Hepatocyte (in vitro differentiated cells): ENCODE results near the gene IP6K2. TPM values are rescaled to one million over a fixed set of nuclear protein-coding genes. Genes with fewer than 3 reads are reported as not detected.
A peak's percentile ranks its signal among the peaks of the same experiment; 100 is the strongest.
"Not testable (repeated sequence)": the region's sequence is repeated elsewhere in the genome, so short reads cannot be mapped to it uniquely, and the experiment has no call there.

Experiments used
- DNase-seq: peaks from one replicate; pipeline ENCODE4 v3.0.0-alpha.2; 2016; ENCODE audit warnings: low spot score
- H2AFZ ChIP-seq: fragments of 200-600 bp; sonication (generic); 2 replicates; pipeline ENCODE4 v1.6.0; 2016; ENCODE audit warnings: antibody characterized with exemption, mild to moderate bottlenecking
- H3K27ac ChIP-seq: fragments of 200-600 bp; sonication (generic); 2 replicates; pipeline ENCODE4 v1.5.1; 2016; ENCODE audit warnings: mild to moderate bottlenecking
- H3K27me3 ChIP-seq: fragments of 200-600 bp; sonication (generic); 2 replicates; pipeline ENCODE4 v1.6.1; 2016
- H3K36me3 ChIP-seq: fragments of 200-600 bp; sonication (generic); replicated peaks from 2 replicates; pipeline ENCODE4 v1.5.1; 2016; ENCODE audit warnings: low read depth; ENCODE audit not compliant: insufficient read depth
- H3K4me1 ChIP-seq: fragments of 200-600 bp; sonication (generic); 2 replicates; pipeline ENCODE4 v1.5.1; 2016; ENCODE audit warnings: mild to moderate bottlenecking, moderate library complexity; ENCODE audit not compliant: insufficient read depth
- H3K4me2 ChIP-seq: fragments of 200-600 bp; sonication (generic); 2 replicates; pipeline ENCODE4 v1.6.0; 2016
- H3K4me3 ChIP-seq: fragments of 200-600 bp; sonication (generic); 2 replicates; pipeline ENCODE4 v1.5.1; 2016; ENCODE audit warnings: mild to moderate bottlenecking
- H3K79me2 ChIP-seq: fragments of 200-600 bp; sonication (generic); 2 replicates; pipeline ENCODE4 v1.6.0; 2017; ENCODE audit warnings: mild to moderate bottlenecking
- H3K9me2 ChIP-seq: fragments of 200-600 bp; sonication (generic); replicated peaks from 2 replicates; pipeline ENCODE4 v1.6.0; 2017; ENCODE audit warnings: mild to moderate bottlenecking; ENCODE audit not compliant: insufficient read depth
- H3K9me3 ChIP-seq: fragments of 200-600 bp; sonication (generic); 2 replicates; pipeline ENCODE4 v1.5.1; 2016; ENCODE audit warnings: low read depth, mild to moderate bottlenecking
- H4K20me1 ChIP-seq: fragments of 200-600 bp; sonication (generic); 2 replicates; pipeline ENCODE4 v1.6.0; 2016; ENCODE audit warnings: mild to moderate bottlenecking; ENCODE audit not compliant: insufficient read depth, poor library complexity, severe bottlenecking
- EZH2 ChIP-seq: fragments of 200-600 bp; sonication (generic); IDR thresholded peaks from 2 replicates; pipeline ENCODE4 v1.6.1; 2016; ENCODE audit warnings: antibody characterized with exemption, mild to moderate bottlenecking, borderline replicate concordance
- EZH2phosphoT487 ChIP-seq: fragments of 200-600 bp; sonication (generic); IDR thresholded peaks from one replicate; pipeline ENCODE4 v1.6.1; 2018; ENCODE audit warnings: antibody characterized with exemption, mild to moderate bottlenecking, low read depth, moderate library complexity; ENCODE audit not compliant: unreplicated experiment, severe bottlenecking
- WGBS: methylation state at CpG from one replicate; pipeline ENCODE4 v1.1.6; 2016; ENCODE audit warnings: low lambda C conversion rate; ENCODE audit errors: missing lambda C conversion rate; 5-methylcytosine and 5-hydroxymethylcytosine counted together
- polyA plus RNA-seq: library from polyadenylated mRNA; unstranded; fragments of >200 nt; fragmentation: Nextera tagmentation; extraction: Ambion mirVana; gene quantifications from 2 replicates; pipeline ENCODE4 v1.2.1, GENCODE V29; 2016
- total RNA-seq: library from RNA; depleted of rRNA; stranded (reverse); fragments of >200 nt; gene quantifications from 2 replicates; pipeline ENCODE4 v1.2.3, GENCODE V29; 2014
- TF ChIP-seq, protein P1 (sequence below): fragments of 200-600 bp; sonication (generic); IDR thresholded peaks from 2 replicates; pipeline ENCODE4 v1.5.1; 2016; ENCODE audit warnings: antibody characterized with exemption, mild to moderate bottlenecking; ENCODE audit not compliant: poor library complexity

Gene IP6K2
- total and polyA plus RNA-seq, 2 experiments from 2014 or later, result 112 to 155 TPM

DNA sequence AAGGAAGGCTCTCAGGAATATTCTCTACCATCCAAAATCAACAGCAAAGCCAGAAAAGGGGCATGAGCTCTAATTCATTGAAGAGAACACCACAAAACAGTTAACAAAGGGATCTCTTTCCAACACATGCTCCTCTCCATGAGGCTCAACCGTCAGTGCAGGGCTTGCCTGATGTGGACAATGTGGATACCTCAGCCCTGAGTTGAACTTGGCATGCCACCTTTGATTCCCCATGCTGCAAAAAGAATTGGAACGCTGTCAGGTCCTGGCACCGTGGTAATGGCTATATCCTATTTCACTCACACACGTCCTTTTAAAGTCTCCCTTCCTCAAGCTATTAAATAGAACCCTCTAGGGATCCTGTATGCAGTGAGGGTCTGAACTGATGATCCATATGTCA is 30.7 kb upstream of the IP6K2 start:
- 83% methylated on average over 4 of the region's 4 CpGs for WGBS
- H3K9me2 ChIP-seq, result no peaks in the 10 kb centered on the region
- H4K20me1 ChIP-seq, result no peaks in the 10 kb centered on the region
- H3K4me3 ChIP-seq, result no peak overlapping the region
- no peaks in the 10 kb centered on the region for H3K36me3 ChIP-seq
- no peaks in the 10 kb centered on the region for H3K79me2 ChIP-seq
- H3K9me3 ChIP-seq, result no peaks in the 10 kb centered on the region
- H3K27ac ChIP-seq, result no peak overlapping the region
- TF ChIP-seq, protein P1, sequence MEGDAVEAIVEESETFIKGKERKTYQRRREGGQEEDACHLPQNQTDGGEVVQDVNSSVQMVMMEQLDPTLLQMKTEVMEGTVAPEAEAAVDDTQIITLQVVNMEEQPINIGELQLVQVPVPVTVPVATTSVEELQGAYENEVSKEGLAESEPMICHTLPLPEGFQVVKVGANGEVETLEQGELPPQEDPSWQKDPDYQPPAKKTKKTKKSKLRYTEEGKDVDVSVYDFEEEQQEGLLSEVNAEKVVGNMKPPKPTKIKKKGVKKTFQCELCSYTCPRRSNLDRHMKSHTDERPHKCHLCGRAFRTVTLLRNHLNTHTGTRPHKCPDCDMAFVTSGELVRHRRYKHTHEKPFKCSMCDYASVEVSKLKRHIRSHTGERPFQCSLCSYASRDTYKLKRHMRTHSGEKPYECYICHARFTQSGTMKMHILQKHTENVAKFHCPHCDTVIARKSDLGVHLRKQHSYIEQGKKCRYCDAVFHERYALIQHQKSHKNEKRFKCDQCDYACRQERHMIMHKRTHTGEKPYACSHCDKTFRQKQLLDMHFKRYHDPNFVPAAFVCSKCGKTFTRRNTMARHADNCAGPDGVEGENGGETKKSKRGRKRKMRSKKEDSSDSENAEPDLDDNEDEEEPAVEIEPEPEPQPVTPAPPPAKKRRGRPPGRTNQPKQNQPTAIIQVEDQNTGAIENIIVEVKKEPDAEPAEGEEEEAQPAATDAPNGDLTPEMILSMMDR, result no peak
- TF ChIP-seq EZH2phosphoT487, result no peak
- no peak for TF ChIP-seq EZH2
- H3K4me2 ChIP-seq, result no peak overlapping the region
- H2AFZ ChIP-seq, result no peak overlapping the region
- H3K27me3 ChIP-seq, result no peaks in the 10 kb centered on the region
- no peaks in the 10 kb centered on the region for H3K4me1 ChIP-seq
- DNase-seq, result no peak

DNA sequence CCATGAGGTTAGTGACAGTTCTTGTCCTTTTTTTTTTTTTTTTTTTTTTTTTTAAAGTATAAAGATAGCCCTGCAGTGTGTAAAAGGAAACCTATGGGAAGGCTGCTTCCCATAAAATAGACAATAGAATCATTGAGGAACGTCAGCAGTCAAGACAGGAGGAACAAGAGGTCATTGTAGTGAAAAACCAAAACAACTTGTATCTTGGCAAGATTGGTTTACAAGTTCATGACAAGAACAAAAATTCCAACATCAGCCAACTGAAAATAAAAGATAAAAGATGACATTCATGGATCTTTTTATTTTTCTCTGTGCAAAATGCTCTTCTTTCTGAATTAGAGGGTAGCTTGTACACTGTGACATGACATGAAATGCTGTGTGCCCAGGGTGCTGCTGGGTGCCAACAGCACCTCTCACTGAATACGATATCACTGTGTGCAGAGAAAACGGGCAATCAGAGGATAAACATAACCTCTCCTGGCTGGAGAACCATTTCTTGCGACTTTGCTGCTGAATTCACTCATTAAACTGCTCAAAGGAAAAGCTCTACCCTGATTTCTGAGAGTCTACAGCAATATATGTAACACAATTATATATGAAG is 30.1 kb upstream of the IP6K2 start:
- Histone ChIP-seq H3K4me1 (no peaks in the 10 kb centered on the region), H3K79me2 (no peaks in the 10 kb centered on the region), H3K9me2 (no peaks in the 10 kb centered on the region), H3K9me3 (no peaks in the 10 kb centered on the region), H3K4me2 (no peak overlapping the region), H4K20me1 (no peaks in the 10 kb centered on the region), H2AFZ (no peak overlapping the region), H3K4me3 (no peak overlapping the region), H3K36me3 (no peaks in the 10 kb centered on the region), H3K27ac (peak overlapping the region; percentile 24), H3K27me3 (no peaks in the 10 kb centered on the region)
- 78% methylated on average over 4 of the region's 4 CpGs for WGBS
- no peak for DNase-seq
- no peak for TF ChIP-seq EZH2phosphoT487
- TF ChIP-seq EZH2, result no peak
- TF ChIP-seq, protein P1, result no peak

DNA sequence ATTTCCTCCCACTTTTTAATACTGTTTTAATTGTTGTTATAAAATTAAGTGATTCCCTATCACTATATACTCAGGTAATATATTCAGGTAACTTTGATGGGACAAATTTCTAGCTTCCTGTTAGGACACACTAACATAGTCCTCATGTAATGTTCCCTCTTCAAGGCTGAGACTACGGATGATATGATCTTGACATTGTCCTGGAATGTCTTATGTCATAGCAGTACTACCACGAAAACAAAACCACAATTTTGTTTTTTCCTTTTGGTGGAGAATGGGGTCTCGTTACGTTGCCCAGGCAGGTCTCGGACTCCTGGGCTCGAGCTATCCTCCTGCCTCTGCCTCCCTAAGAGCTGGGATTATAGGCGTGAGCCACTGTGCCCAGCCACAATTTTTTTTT is 26.8 kb upstream of the IP6K2 start:
- Histone ChIP-seq H3K36me3 (no peaks in the 10 kb centered on the region), H4K20me1 (no peaks in the 10 kb centered on the region), H3K9me2 (no peaks in the 10 kb centered on the region), H3K27me3 (no peaks in the 10 kb centered on the region), H3K27ac (no peak overlapping the region), H2AFZ (no peak overlapping the region), H3K4me2 (no peak overlapping the region), H3K4me3 (no peak overlapping the region), H3K79me2 (no peaks in the 10 kb centered on the region), H3K9me3 (no peaks in the 10 kb centered on the region), H3K4me1 (peaks cover 26% of the 10 kb centered on the region)
- TF ChIP-seq EZH2phosphoT487, result no peak
- TF ChIP-seq EZH2, result no peak
- TF ChIP-seq, protein P1, result no peak
- WGBS, result 92% methylated on average over 7 of the region's 7 CpGs
- DNase-seq, result no peak

DNA sequence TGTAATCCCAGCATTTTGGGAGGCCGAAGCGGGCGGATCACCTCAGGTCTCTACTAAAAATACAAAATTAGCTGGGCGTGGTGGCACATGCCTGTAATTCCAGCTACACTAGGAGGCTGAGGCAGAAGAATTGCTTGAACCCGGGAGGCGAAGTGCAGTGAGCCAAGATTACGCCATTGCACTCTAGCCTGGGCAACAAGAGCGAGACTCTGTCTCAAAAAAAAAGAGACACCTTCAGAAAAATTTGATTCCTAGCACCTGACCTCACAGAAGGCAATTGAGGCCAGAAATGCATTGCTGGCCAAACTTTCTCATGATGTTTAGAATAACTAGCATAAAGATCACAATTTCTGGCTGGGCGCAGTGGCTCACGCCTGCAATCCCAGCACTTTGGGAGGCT is 24.2 kb upstream of the IP6K2 start:
- peaks cover 32% of the 10 kb centered on the region for H3K4me1 ChIP-seq

More for the DNA sequence above, 24.2 kb upstream of the IP6K2 start:
- not testable (repeated sequence) for H3K4me3 ChIP-seq, H4K20me1 ChIP-seq, H3K27me3 ChIP-seq, H2AFZ ChIP-seq, H3K4me2 ChIP-seq, H3K36me3 ChIP-seq, H3K9me2 ChIP-seq, DNase-seq, H3K79me2 ChIP-seq, H3K9me3 ChIP-seq
- 97% methylated on average over 10 of the region's 10 CpGs for WGBS
- peak overlapping the region; percentile 85 for H3K27ac ChIP-seq
